ENCODE results near the gene HOMER3.

The HOMER3 gene

DNA sequence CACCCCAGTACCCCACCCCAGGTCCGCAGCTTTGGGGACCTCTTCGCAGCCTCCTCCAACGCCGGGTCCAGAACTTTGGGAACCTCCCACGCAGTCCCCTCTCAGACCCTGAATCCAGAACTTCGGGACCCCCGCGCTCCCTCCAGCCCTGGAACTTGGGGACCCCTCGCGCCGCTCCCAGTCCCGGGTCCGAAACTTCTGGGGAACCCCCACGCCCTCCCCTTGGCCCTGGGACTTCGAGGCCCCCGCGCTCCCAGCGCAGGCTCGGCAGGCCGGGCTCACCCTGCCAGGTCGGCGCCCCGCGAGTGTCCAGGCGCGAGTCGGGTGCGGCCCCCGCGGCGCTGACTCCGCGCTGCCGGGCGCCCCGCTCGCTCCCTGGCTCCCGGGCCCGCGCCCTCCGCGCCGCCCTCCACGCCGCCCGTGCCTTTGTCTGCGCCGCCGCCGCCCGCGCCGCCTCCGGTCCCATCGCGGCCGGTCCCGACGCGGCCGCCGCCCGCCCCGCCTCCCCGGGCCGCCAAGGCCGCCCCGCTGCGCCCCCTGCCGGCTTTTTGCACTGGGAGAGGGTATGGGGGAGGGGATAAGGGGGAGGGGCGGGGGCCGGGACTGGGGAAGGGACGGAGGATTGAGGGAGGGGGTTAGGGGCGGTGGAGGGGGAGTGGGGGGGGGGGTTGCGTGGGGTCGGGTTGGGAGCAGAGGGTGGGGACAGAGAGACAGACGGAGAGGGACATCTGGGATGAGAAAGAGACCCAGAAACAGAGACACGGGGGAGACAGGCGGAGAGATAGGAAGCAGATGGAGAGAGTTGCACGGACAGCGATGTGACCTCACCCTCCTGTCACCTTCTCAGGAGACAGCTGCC is at the start of gene HOMER3:
Gene HOMER3, minus strand, starts transcription at position 449 of the 859 bp plus-strand sequence. CDS start 2,235 bp downstream, outside the sequence.
- H3K4me3 ChIP-seq (ENCODE audit: low read length): peak within 1 kb of the TSS; percentile 32
- no peak for TF ChIP-seq ZNF274 (IDR thresholded peaks at IDR 0.05; ENCODE audit: low read depth, low read length)

- H3K4me3 ChIP-seq (ENCODE audit: low read length): no peak overlapping the region
- TF ChIP-seq ZNF274 (IDR thresholded peaks at IDR 0.05; ENCODE audit: low read depth, low read length): no peak
Observed at GRCh38 chr19:18990128-18990708, 49.2 kb upstream of the HOMER3 start.

DNA sequence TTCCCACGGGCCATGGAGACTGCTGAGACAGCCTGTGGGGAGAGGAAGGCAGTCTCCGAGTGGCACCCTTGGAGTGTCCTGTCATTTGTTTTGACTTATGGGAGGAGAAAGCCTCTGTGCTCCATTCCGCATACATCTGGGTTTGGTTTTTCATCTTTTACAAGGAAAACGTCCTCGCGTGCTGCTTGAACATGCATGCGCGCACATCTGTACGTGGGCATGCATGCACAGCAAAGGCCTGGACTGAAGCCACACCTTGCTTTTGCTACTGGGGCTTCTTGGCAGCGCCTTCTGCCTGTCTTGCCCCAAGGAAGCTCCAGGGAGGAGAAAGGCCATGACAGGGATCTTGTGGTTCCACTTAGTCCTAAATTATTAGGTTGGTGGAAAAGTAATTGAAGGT is 48.3 kb upstream of the HOMER3 start:
- no peak overlapping the region for H3K4me3 ChIP-seq (ENCODE audit: low read length)
- no peak for TF ChIP-seq ZNF274 (IDR thresholded peaks at IDR 0.05; ENCODE audit: low read depth, low read length)

GRCh38 chr19:18987456-18987855 is 46.4 kb upstream of the HOMER3 start:
- H3K4me3 ChIP-seq (ENCODE audit: low read length): no peak overlapping the region
- TF ChIP-seq ZNF274 (IDR thresholded peaks at IDR 0.05; ENCODE audit: low read depth, low read length): no peak

- no peak for TF ChIP-seq ZNF274 (IDR thresholded peaks at IDR 0.05; ENCODE audit: low read depth, low read length)
- no peak overlapping the region for H3K4me3 ChIP-seq (ENCODE audit: low read length)
Observed at GRCh38 chr19:18985257-18985656, 44.2 kb upstream of the HOMER3 start.

- TF ChIP-seq ZNF274 (IDR thresholded peaks at IDR 0.05; ENCODE audit: low read depth, low read length): no peak
Observed at GRCh38 chr19:18984251-18984650, 43.2 kb upstream of the HOMER3 start.

GRCh38 chr19:18982669-18983068 is 41.7 kb upstream of the HOMER3 start:
- TF ChIP-seq ZNF274 (IDR thresholded peaks at IDR 0.05; ENCODE audit: low read depth, low read length): no peak
- H3K4me3 ChIP-seq (ENCODE audit: low read length): no peak overlapping the region

More at GRCh38 chr19:18984251-18984650, 43.2 kb upstream of the HOMER3 start:
- no peak overlapping the region for H3K4me3 ChIP-seq (ENCODE audit: low read length)

- H3K4me3 ChIP-seq (ENCODE audit: low read length): no peak overlapping the region
- no peak for TF ChIP-seq ZNF274 (IDR thresholded peaks at IDR 0.05; ENCODE audit: low read depth, low read length)
Observed at GRCh38 chr19:18980432-18981020, 39.5 kb upstream of the HOMER3 start.

GRCh38 chr19:18978616-18979015 is 37.6 kb upstream of the HOMER3 start:
- TF ChIP-seq ZNF274 (IDR thresholded peaks at IDR 0.05; ENCODE audit: low read depth, low read length): no peak

DNA sequence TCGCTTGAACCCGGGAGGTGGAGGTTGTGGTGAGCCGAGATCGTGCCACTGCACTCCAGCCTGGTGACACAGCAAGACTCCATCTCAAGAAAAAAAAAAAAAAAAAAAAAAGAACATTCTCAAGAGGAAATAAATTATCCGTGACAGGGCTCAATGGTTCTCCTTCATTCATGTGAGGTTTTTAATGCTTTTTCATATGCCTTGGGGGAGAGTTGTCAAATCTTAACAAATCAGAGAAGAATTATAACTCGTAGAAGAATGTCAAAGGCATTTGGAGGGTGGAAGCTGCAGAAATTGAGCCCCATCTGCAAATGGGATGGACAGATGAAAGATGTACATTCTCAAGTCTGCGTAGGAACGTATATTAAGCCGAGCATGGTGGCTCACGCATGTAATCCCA is 34.9 kb upstream of the HOMER3 start:
- no peak overlapping the region for H3K4me3 ChIP-seq (ENCODE audit: low read length)
- TF ChIP-seq ZNF274 (IDR thresholded peaks at IDR 0.05; ENCODE audit: low read depth, low read length): no peak

More at GRCh38 chr19:18978616-18979015, 37.6 kb upstream of the HOMER3 start:
- no peak overlapping the region for H3K4me3 ChIP-seq (ENCODE audit: low read length)

DNA sequence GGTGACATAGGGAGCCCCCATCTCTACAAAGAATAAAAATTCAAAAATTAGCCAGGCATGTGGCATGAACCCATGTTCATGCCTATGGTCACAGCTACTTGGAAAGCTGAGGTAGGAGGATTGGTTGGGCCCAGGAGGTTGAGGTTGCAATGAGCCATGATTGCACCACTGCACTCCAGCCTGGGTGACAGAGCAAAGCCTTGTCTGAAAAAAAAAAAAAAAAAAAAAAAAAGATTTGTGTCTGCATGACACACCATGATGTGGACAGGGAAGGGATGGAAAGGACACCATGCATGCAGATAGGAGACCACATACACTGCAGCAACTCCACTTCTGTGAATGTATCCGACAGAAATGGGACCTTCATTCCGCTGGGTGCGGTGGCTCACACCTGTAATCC is 34.0 kb upstream of the HOMER3 start:
- H3K4me3 ChIP-seq (ENCODE audit: low read length): no peak overlapping the region
- TF ChIP-seq ZNF274 (IDR thresholded peaks at IDR 0.05; ENCODE audit: low read depth, low read length): no peak

DNA sequence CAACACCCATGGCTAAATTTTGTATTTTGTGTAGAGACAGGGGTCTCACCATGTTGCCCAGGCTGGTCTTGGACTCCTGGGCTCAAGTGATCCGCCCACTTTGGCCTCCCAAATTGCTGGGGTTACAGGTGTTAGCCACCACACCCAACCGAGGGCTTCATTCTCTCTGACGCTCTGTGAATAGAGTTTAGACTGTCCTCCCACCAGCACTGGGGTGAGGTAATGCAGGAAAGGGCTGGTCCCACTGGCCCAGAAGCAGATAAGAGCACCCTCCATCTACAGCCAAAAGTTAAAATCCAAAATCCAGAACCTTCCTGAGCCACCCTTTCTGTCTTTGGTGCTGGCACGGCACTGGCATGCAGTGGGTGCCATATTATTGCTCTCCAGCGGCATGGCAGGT is 31.8 kb upstream of the HOMER3 start:
- no peak for TF ChIP-seq ZNF274 (IDR thresholded peaks at IDR 0.05; ENCODE audit: low read depth, low read length)
- no peak overlapping the region for H3K4me3 ChIP-seq (ENCODE audit: low read length)

DNA sequence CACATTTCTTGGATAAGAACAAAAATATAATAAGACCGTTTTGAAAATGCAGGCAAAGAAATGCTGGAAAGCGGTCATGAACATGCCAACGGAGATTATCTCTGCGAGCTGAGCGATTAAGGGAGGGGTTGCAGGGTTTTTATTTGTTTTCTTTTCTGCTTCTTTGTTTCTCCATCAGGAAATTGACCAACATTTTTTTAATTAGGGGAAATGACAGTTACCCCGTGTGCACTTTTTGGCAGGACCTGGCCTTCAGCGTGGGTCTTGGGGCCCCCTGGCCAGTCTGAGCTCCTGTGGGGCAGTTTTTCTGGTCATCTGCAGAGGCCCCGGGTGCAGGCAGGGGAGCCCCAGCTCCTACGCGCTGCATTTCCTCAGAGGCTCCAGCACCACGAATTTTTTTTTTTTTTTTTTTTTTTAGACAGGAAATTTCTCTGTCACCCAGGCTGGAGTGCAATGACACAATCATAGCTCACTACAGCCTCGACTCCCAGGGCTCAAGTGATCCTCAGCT is 31.3 kb upstream of the HOMER3 start:
- H3K4me3 ChIP-seq (ENCODE audit: low read length): no peak overlapping the region
- no peak for TF ChIP-seq ZNF274 (IDR thresholded peaks at IDR 0.05; ENCODE audit: low read depth, low read length)

DNA sequence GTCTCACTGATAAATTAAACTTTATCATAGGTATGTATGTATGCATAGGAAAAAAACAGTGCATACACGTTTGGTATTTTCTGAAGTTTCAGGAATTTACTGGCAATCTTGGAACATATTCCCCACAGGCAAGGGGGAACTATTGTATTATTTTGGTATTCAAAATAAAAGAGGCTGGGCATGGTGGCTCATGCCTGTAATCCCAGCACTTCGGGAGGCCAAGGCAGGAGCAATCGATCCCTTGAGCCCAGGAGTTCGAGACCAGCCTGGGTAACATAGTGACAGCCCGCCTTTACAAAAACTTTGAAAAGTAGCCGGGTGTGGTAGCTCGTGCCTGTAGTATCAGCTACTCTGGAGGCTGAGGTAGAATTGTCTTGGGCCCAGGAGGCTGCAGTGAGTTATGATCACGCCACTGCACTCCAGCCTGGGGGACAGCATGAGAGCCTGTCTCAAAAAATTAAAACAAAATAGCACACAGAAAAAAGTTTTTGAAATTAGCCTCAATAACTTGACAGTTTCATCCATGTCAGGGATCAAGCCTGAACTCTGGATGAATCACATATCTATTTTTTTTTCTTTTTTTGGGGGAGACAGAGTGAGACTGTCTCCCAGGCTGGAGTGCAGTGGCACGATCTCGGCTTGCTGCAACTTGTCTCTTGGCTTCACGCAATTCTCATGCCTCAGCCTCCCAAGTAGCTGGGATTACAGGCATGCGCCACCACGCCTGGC is 29.1 kb upstream of the HOMER3 start:
- no peak for TF ChIP-seq ZNF274 (IDR thresholded peaks at IDR 0.05; ENCODE audit: low read depth, low read length)
- no peak overlapping the region for H3K4me3 ChIP-seq (ENCODE audit: low read length)
